ENCODE data around the gene GNAO1. TPM values are rescaled to one million over a fixed set of nuclear protein-coding genes. Genes with fewer than 3 reads are reported as not detected.

The GNAO1 gene
- total RNA-seq, 2 donors from 2014 or later: 6.1 to 23.6 TPM

GRCh38 chr16:56369202-56369601 is 177.9 kb downstream of the GNAO1 start:
- H3K4me1 ChIP-seq (replicated peaks): no peaks in the 10 kb centered on the region
- 80% methylated on average over 5 of the region's 5 CpGs for WGBS
- H3K36me3 ChIP-seq: peaks cover 0 to 4% of the 10 kb centered on the region in 2 donors
- H3K27ac ChIP-seq: no peak overlapping the region
- H3K9me3 ChIP-seq: no peaks in the 10 kb centered on the region
- no peak for DNase-seq (ENCODE audit: low spot score)
- TF ChIP-seq CTCF (IDR thresholded peaks at IDR 0.05) (no peak), POLR2A (IDR thresholded peaks at IDR 0.05) (no peak), POLR2AphosphoS5 (IDR thresholded peaks at IDR 0.05) (no peak)
- H3K27me3 ChIP-seq (replicated peaks; ENCODE audit: insufficient read depth): no peaks in the 10 kb centered on the region
- no peak overlapping the region for H3K4me3 ChIP-seq
- intact Hi-C loops (cut with DNase I): no loop called here

GRCh38 chr16:56370185-56370874 is 179.0 kb downstream of the GNAO1 start:
- Histone ChIP-seq H3K27me3 (replicated peaks; ENCODE audit: insufficient read depth) (no peaks in the 10 kb centered on the region), H3K9me3 (no peaks in the 10 kb centered on the region), H3K36me3 (no peaks in the 10 kb centered on the region), H3K4me1 (replicated peaks) (no peaks in the 10 kb centered on the region), H3K27ac (peak overlapping the region; percentile 17 to 44), H3K4me3 (no peak overlapping the region)
- intact Hi-C loops (cut with DNase I): no loop called here
- no peak for TF ChIP-seq POLR2AphosphoS5 (IDR thresholded peaks at IDR 0.05)
- no peak for TF ChIP-seq POLR2A (IDR thresholded peaks at IDR 0.05)
- no peak for TF ChIP-seq CTCF (IDR thresholded peaks at IDR 0.05)
- 77% methylated on average over 2 of the region's 2 CpGs for WGBS
- no peak for DNase-seq (ENCODE audit: low spot score)

GRCh38 chr16:56370875-56371659 is 179.8 kb downstream of the GNAO1 start:
- Histone ChIP-seq H3K9me3 (no peaks in the 10 kb centered on the region), H3K4me1 (replicated peaks) (no peaks in the 10 kb centered on the region), H3K36me3 (no peaks in the 10 kb centered on the region), H3K27me3 (replicated peaks; ENCODE audit: insufficient read depth) (no peaks in the 10 kb centered on the region), H3K4me3 (no peak overlapping the region), H3K27ac (peak overlapping the region; percentile 44 to 47)
- TF ChIP-seq POLR2AphosphoS5 (IDR thresholded peaks at IDR 0.05): no peak
- no peak for TF ChIP-seq CTCF (IDR thresholded peaks at IDR 0.05)
- no peak for TF ChIP-seq POLR2A (IDR thresholded peaks at IDR 0.05)
- intact Hi-C loops (cut with DNase I): no loop called here
- WGBS: 28% methylated on average over 6 of the region's 6 CpGs
- no peak for DNase-seq (ENCODE audit: low spot score)

DNA sequence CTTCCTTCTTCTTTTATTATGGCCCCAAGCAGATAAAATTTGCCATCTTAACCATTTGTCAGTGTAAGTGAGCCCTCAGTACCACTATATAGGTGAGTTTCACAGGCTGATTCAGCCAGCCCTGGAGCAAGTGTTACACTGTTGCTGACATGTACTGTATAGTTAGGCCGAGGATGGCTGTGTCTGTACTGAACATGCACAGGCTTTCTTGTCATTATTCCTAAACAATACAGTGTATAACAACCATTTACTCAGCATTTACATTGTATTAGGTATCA is 180.3 kb downstream of the GNAO1 start:
- no peaks in the 10 kb centered on the region for H3K4me1 ChIP-seq (replicated peaks)
- peak overlapping the region; percentile 44 to 47 for H3K27ac ChIP-seq
- H3K4me3 ChIP-seq: no peak overlapping the region
- no peaks in the 10 kb centered on the region for H3K27me3 ChIP-seq (replicated peaks; ENCODE audit: insufficient read depth)
- H3K9me3 ChIP-seq: no peaks in the 10 kb centered on the region
- H3K36me3 ChIP-seq: no peaks in the 10 kb centered on the region
- DNase-seq (ENCODE audit: low spot score): no peak
- 57% methylated on average over 1 of the region's 1 CpG for WGBS
- intact Hi-C loops (cut with DNase I): no loop called here
- TF ChIP-seq POLR2A (IDR thresholded peaks at IDR 0.05) (no peak), POLR2AphosphoS5 (IDR thresholded peaks at IDR 0.05) (no peak), CTCF (IDR thresholded peaks at IDR 0.05) (no peak)
